Stimulated activated naive CD4-positive, alpha-beta T cell (primary cell): ENCODE data around the gene EIF3J.
"Not testable (repeated sequence)": the region's sequence is repeated elsewhere in the genome, so short reads cannot be mapped to it uniquely, and the experiment has no call there.

ENCODE experiments used
- DNase-seq, 6 experiments: peaks; one replicate each; lab custom pipeline; 2025; lab: John Stamatoyannopoulos, UW

The EIF3J gene

GRCh38 chr15:44536962-44537734, at the start of gene EIF3J:
Gene EIF3J, plus strand, starts transcription at chr15:44537147. Its CDS starts 48 bp downstream, at chr15:44537195.
- peak; percentile 45 to 94 (median 90) for DNase-seq

DNA sequence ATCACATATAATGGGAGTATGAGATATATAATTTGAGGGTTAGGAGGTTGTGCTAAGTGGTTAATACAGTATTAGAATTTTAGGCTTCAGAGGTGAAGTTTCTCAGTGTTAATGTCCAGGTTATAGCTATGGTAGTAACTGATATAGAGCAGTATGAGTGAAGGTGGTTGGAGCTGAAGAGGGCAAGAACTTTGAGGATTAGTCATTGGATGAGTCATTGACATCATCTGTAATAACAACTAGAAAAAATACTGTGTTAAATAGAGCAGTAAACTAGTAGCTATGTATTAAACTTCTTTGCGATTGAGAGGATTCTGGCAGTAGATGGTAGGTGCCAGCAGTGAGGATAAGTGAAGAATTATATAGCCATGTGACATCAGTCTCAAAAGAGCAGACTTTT, 47.5 kb upstream of the EIF3J start:
- no peak for DNase-seq

DNA sequence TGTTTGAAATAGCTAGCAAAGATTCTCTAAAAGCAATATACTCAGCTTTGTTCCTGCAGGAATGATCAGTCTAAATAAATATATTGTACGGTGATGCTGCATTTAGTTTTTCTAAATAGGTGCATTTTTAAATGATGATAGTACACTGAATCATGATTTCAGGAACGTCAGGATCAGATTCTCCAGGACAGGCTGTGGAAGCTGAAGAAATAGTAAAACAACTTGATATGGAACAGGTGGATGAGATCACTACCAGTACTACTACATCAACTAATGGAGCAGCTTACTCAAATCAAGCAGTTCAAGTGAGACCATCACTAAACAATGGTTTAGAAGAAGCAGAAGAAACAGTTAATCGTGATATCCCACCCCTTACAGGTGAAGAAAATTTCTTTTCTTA, 46.3 kb upstream of the EIF3J start:
- no peak for DNase-seq

DNA sequence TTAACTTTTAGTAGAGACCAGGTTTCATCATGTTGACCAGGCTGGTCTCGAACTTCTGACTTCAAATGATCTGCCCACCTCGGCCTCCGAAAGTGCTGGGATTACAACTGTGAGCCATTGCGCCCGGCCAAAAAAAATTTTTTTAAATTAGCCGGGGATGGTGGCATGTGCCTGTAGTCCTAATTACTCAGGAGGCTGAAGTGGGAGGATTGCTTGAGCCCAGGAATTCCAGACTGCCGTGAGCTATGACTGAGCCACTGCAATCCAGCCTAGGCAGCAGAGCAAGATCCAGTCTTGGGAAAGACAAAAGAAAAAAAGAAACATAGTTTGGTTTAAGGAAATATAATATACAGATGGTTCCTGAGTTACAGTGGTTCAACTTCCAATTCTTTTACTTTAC, 44.9 kb upstream of the EIF3J start:
- no peak for DNase-seq

DNA sequence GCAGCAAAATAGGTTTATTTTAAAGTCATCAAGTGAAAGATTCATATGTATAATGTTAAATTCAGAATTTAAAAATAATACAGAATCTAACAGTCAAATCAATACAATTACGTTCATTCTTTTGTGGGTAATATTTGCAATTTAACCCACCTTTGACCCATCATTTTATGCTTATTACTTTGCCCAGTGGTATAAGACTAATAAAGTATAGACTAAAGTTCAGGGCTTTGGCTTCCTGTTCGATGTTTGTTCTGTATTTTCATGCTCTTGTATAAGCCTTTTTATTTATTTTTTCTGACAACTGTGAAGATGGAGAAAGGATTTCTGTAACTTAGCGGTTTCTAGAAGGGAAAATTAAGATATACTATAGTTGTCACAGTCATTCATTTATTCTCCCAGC, 44.3 kb upstream of the EIF3J start:
- no peak for DNase-seq

- DNase-seq = no peak
These were observed 41.4 kb upstream of the EIF3J start for GRCh38 chr15:44495562-44495961.

- no peak for DNase-seq
These were observed 36.4 kb upstream of the EIF3J start for GRCh38 chr15:44500555-44500954.

DNA sequence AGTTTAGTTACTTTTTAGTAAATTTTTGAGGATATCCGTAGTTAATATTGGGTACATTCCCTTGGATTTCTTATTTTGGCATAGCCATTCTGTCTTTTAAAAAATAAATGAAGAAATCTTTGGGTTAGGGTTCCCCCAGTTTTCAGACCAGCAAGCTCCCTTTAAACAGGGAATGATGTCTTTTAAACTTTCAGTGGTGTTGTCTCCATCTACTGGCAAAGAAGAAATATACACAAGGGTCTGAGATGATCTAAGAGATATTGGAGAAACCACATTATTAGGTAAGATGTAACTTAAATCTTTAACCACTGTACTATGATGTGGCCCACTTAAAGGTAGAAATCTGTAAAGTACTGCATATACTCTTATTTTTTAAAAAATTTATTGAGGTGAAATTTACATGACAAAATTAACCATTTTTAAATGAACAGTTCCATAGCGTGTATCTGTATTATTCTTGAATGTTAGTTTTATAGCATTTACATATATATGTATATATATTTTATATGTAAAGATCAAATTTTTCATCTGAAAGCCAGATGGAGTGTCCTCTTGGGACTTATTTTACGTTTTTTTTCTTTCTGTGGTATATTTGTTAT, 35.1 kb upstream of the EIF3J start:
- DNase-seq = peak in 2 of 6 experiments; percentile 9 to 17

- no peak for DNase-seq
These were observed 20.5 kb upstream of the EIF3J start for GRCh38 chr15:44516436-44516835.

- no peak for DNase-seq
These were observed 17.4 kb upstream of the EIF3J start for GRCh38 chr15:44519537-44519936.

GRCh38 chr15:44525018-44525417, 11.9 kb upstream of the EIF3J start:
- DNase-seq = no peak

DNA sequence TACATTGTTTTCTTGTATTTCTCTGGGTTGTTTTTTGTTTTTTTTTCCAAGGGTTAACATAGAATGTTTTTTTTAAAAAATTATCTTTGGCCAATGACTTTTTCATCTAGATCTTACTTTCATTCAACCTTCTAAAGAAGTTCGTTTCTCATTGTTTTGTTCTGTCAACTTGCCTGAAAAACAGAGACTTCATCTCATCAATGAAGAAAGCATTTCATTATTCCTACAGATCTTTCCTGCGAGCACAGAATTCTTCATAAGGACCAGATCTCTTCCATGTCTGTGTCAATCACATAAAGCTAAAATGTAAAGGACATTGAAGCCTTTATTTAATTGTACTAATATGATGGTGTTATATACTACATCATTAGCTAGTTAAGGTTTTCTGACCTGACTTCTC, 9.7 kb upstream of the EIF3J start:
- DNase-seq = no peak

DNA sequence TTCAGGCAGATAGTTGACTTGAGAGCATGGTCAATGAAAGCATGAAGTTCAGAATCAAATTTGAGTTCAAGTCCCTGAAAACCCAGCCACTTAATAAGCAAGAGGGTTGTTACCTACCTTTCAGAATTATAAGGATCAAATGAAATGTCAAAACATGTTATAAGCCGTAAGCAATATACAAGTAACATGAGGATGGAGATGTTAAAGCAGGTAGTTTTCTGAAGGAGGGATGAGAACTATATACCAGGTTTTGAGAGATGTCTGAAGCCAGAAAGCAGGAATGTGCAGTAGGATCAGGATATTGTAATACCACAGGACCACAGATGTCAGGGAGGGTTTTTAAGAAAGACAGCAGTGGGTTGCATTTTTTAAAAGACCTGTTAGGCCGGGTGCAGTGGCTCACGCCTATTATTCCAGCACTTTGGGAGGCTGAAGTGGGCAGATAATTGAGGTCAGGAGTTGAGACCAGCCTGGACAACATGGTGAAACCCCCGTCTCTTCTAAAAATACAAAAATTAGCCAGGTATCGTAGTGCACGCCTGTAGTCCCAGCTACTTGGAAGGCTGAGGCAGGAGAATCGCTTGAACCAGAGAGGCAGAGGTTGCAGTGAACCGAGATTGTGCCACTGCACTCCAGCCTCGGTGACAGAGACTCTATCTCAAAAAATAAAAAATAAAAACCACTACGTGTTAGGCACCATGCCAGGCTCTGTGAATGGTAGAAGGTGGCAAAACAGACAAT, 6.9 kb upstream of the EIF3J start:
- DNase-seq = no peak

GRCh38 chr15:44530653-44531052, 6.3 kb upstream of the EIF3J start:
- no peak for DNase-seq

GRCh38 chr15:44532275-44532674, 4.7 kb upstream of the EIF3J start:
- DNase-seq = not testable (repeated sequence)

GRCh38 chr15:44532689-44533088, 4.3 kb upstream of the EIF3J start:
- DNase-seq = no peak

GRCh38 chr15:44535092-44535491, 1.9 kb upstream of the EIF3J start:
- no peak for DNase-seq

- peak in 2 of 6 experiments; percentile 8 to 45 for DNase-seq
These were observed 1.2 kb upstream of the EIF3J start for GRCh38 chr15:44535523-44536301.

- peak in 3 of 6 experiments; percentile 28 to 85 (median 74) for DNase-seq
These were observed 515 bp upstream of the EIF3J start for GRCh38 chr15:44536302-44536961.

- peak in 1 of 6 experiments; percentile 35 for DNase-seq
These were observed 841 bp downstream of the EIF3J start for GRCh38 chr15:44537735-44538240.

DNA sequence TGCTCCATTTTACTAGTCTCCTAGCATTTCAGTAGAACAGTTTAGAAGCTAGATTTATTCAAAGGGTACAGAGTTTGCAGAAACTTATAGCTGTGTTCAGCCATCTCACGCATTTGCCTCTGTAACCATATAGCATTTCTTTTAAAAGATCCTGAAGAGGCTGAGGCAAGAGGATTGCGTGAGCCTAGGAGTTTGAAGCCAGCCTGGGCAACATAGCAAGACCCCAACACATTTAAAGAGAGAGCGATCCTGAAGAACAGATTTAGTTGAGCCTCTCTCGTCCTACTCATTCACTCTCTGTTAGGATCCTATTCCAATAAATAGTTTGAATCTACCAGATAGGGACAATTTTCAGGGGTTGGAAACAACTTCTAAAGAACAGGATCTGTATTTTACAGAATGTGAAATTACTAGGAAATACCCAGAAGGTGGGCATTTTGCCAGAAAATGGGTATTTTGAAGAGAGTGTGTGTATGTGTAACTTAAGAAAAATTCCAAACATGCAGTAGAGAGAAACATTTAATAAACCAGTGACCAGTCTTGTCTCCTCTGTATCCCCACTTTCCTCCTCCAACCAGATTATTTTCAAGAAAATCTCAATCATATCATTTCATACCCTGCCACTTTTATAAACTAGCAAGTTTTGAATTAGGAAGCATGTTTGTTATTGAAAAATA, 4.5 kb downstream of the EIF3J start:
- DNase-seq = no peak
